ENCODE measurements around the gene GPC3.

GRCh38 chrX:133637765-133638164 lies 347.6 kb downstream of the GPC3 start:
- no peak for TF ChIP-seq CTCF (IDR thresholded peaks at IDR 0.05)
- no peak for TF ChIP-seq ZFX (IDR thresholded peaks at IDR 0.05; ENCODE audit: borderline replicate concordance)
